ENCODE results near the gene HIRA. TPM values are rescaled to one million over a fixed set of nuclear protein-coding genes. Genes with fewer than 3 reads are reported as not detected.

HIRA gene
- total RNA-seq, 2 donors from 2014 or later = 15.3 to 21.8 TPM

DNA sequence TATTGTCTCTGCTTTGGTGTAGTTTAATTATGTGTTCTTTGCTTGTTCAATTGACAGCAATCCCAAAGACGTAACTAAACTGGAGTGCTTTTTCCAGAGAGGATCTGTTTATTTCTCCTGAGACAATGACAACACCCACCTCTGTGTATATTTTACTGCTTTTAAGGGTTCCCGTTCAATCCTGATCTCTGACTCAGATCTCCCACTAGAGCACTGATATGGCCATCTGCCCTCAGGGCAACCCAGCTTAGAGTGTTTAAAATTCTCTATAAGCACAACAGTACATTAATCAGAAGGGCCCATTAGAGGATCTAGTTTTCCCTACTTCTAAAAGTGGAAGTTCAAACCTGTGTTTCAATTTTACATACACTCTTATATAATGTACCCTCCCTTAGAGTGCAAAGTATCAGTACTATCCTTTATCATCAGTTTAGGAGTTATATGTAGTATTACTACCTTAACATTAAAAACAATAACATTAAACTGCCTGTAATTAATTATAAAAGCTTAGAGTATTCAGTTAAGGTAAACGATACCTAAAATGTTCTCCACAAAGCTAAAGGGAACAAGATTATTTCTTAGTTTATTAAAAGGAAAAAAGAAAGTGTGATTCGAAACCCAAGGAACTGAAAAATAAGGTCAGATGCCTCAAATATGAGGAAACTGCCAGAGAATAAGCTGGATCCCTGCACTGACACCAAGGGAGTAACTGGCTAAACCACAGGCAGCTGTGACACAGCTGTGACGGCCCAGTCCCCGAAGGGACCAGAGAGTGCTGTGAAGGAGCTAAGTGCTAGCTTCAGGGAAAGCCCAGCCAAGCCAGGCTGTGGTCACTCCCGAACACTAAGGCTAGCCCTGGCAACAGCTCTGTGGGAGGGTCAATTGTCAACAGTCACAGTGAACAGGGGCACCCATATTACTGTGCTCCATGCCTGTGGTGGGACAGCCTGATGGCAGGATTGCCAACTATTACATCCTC lies 32.2 kb upstream of the HIRA start:
- intact Hi-C loops (cut with DNase I) = no loop called here
- Histone ChIP-seq H3K36me3 (peaks cover 19 to 30% of the 10 kb centered on the region in 2 donors), H3K9me3 (no peaks in the 10 kb centered on the region), H3K27ac (peak overlapping the region in 1 of 2 donors; percentile 21), H3K27me3 (replicated peaks; ENCODE audit: insufficient read depth) (no peaks in the 10 kb centered on the region), H3K4me1 (replicated peaks) (no peaks in the 10 kb centered on the region), H3K4me3 (no peak overlapping the region)
- 70% methylated on average over 7 of the region's 7 CpGs for WGBS
- TF ChIP-seq POLR2A (IDR thresholded peaks at IDR 0.05) = no peak
- TF ChIP-seq CTCF (IDR thresholded peaks at IDR 0.05) = no peak
- no peak for TF ChIP-seq POLR2AphosphoS5 (IDR thresholded peaks at IDR 0.05)
- DNase-seq (ENCODE audit: low spot score) = no peak

- no peaks in the 10 kb centered on the region for H3K27me3 ChIP-seq (replicated peaks; ENCODE audit: insufficient read depth)
- no peak overlapping the region for H3K27ac ChIP-seq
- intact Hi-C loops (cut with DNase I) = no loop called here
- H3K36me3 ChIP-seq = peaks cover 17 to 22% of the 10 kb centered on the region in 2 donors
- no peaks in the 10 kb centered on the region for H3K9me3 ChIP-seq
- H3K4me3 ChIP-seq = no peak overlapping the region
- 96% methylated on average over 1 of the region's 1 CpG for WGBS
- no peak for DNase-seq (ENCODE audit: low spot score)
- TF ChIP-seq POLR2A (IDR thresholded peaks at IDR 0.05) (no peak), POLR2AphosphoS5 (IDR thresholded peaks at IDR 0.05) (no peak), CTCF (IDR thresholded peaks at IDR 0.05) (no peak)
- no peaks in the 10 kb centered on the region for H3K4me1 ChIP-seq (replicated peaks)
Measured at GRCh38 chr22:19463008-19463407, 31.5 kb upstream of the HIRA start.

DNA sequence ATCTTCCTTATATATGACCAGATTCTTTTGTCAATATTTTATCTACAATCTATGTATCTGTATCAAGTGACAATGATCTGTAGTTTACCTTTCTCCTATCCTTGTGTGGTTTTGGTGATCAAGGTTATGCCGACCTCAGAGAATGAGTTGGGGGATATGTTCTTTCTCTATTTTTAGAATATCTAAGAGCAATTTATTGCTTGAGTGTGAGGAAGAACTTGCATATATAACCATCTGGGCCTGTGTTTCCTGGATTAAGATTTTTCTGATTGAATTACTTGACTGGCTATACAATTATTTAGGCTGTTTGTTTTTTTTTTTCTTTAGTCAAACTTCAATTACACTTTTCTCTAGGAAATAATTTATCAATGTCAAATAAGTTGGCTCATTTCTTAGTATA lies 30.0 kb upstream of the HIRA start:
- Histone ChIP-seq H3K36me3 (peaks cover 13% of the 10 kb centered on the region in 2 donors), H3K9me3 (no peaks in the 10 kb centered on the region), H3K4me1 (replicated peaks) (no peaks in the 10 kb centered on the region), H3K4me3 (no peak overlapping the region), H3K27ac (no peak overlapping the region), H3K27me3 (replicated peaks; ENCODE audit: insufficient read depth) (no peaks in the 10 kb centered on the region)
- 95% methylated on average over 1 of the region's 1 CpG for WGBS
- DNase-seq (ENCODE audit: low spot score) = no peak
- TF ChIP-seq POLR2AphosphoS5 (IDR thresholded peaks at IDR 0.05) = no peak
- no peak for TF ChIP-seq CTCF (IDR thresholded peaks at IDR 0.05)
- no peak for TF ChIP-seq POLR2A (IDR thresholded peaks at IDR 0.05)
- intact Hi-C loops (cut with DNase I) = no loop called here

DNA sequence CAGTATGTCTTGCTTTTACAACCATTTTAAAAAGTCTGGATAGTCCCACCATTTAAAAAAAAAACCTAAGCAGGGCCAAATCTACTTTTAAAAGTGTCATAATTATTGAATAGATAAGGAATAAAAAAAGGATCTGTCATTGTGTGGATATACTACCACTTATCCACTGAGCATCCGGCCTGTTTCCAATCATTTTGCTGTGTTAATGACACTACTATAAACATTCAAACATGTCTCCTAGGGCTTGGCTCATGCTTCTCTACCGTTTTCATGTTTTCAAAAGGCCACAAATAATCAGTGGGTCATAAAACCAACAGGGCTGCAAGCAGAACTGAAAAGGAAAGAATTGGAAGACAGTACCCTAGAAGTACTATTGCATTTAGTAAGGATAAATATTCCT lies 28.5 kb upstream of the HIRA start:
- no peaks in the 10 kb centered on the region for H3K27me3 ChIP-seq (replicated peaks; ENCODE audit: insufficient read depth)
- H3K36me3 ChIP-seq = peaks cover 17 to 18% of the 10 kb centered on the region in 2 donors
- 68% methylated on average over 2 of the region's 2 CpGs for WGBS
- no peak for DNase-seq (ENCODE audit: low spot score)
- H3K4me1 ChIP-seq (replicated peaks) = no peaks in the 10 kb centered on the region
- no peak overlapping the region for H3K27ac ChIP-seq
- intact Hi-C loops (cut with DNase I) = no loop called here
- H3K9me3 ChIP-seq = no peaks in the 10 kb centered on the region
- TF ChIP-seq POLR2AphosphoS5 (IDR thresholded peaks at IDR 0.05) (no peak), CTCF (IDR thresholded peaks at IDR 0.05) (no peak), POLR2A (IDR thresholded peaks at IDR 0.05) (no peak)
- no peak overlapping the region for H3K4me3 ChIP-seq

Measured in prostate gland (tissue), 2 donors.